ENCODE measurements around the gene GMDS.

- TF ChIP-seq, protein P1, sequence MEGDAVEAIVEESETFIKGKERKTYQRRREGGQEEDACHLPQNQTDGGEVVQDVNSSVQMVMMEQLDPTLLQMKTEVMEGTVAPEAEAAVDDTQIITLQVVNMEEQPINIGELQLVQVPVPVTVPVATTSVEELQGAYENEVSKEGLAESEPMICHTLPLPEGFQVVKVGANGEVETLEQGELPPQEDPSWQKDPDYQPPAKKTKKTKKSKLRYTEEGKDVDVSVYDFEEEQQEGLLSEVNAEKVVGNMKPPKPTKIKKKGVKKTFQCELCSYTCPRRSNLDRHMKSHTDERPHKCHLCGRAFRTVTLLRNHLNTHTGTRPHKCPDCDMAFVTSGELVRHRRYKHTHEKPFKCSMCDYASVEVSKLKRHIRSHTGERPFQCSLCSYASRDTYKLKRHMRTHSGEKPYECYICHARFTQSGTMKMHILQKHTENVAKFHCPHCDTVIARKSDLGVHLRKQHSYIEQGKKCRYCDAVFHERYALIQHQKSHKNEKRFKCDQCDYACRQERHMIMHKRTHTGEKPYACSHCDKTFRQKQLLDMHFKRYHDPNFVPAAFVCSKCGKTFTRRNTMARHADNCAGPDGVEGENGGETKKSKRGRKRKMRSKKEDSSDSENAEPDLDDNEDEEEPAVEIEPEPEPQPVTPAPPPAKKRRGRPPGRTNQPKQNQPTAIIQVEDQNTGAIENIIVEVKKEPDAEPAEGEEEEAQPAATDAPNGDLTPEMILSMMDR (IDR thresholded peaks at IDR 0.05): no peak
- TF ChIP-seq POLR2A (IDR thresholded peaks at IDR 0.05): no peak
Measured at GRCh38 chr6:2179241-2179640, 66.2 kb downstream of the GMDS start.
